Measurements from ENCODE around the gene SRSF12.

DNA sequence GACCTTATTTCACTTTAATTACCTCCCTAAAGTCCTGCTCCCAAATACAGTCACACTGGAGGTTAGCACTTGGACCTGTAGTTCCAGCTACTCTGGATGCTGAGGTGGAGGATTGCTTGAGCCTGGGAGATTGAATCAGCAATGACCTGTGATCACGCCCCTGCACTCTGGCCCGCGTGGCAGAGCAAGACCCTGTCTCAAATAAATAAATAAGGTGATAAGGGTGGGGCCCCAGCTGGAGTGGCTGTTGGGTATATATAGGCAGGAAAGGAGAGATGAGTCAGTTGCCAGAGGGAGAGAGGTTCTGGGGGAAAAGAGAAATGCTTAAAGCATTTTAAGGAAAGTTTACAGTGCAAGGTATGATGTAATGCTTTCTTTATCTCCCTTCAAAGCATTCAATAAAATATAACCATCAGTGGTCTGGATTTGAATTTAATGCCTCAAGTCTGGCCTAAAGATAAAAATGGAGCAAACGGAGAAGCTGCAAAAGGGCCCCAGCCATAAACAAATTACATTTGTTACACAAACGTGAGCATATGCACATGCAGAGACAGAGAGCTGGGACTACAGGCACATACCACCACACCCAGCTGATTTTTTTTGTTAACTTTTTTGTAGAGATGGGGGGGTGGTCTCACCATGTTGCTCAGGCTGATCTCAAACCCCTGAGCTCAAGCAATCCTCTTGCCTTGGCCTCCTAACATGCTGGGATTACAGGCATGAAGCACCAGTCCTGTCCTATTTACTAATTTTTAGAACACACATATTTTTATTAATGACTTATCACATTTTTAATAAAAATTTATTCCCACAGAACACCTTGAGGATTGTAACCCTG is 21.9 kb upstream of the SRSF12 start:
- TF ChIP-seq, protein P1, sequence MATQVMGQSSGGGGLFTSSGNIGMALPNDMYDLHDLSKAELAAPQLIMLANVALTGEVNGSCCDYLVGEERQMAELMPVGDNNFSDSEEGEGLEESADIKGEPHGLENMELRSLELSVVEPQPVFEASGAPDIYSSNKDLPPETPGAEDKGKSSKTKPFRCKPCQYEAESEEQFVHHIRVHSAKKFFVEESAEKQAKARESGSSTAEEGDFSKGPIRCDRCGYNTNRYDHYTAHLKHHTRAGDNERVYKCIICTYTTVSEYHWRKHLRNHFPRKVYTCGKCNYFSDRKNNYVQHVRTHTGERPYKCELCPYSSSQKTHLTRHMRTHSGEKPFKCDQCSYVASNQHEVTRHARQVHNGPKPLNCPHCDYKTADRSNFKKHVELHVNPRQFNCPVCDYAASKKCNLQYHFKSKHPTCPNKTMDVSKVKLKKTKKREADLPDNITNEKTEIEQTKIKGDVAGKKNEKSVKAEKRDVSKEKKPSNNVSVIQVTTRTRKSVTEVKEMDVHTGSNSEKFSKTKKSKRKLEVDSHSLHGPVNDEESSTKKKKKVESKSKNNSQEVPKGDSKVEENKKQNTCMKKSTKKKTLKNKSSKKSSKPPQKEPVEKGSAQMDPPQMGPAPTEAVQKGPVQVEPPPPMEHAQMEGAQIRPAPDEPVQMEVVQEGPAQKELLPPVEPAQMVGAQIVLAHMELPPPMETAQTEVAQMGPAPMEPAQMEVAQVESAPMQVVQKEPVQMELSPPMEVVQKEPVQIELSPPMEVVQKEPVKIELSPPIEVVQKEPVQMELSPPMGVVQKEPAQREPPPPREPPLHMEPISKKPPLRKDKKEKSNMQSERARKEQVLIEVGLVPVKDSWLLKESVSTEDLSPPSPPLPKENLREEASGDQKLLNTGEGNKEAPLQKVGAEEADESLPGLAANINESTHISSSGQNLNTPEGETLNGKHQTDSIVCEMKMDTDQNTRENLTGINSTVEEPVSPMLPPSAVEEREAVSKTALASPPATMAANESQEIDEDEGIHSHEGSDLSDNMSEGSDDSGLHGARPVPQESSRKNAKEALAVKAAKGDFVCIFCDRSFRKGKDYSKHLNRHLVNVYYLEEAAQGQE (IDR thresholded peaks at IDR 0.05; ENCODE audit: borderline replicate concordance), result no peak
- TF ChIP-seq, protein P1 (CRISPR knock-in tag; IDR thresholded peaks at IDR 0.05; ENCODE audit: low read depth), result no peak
- TF ChIP-seq POLR2AphosphoS2 (IDR thresholded peaks at IDR 0.05; ENCODE audit: low read length), result no peak
- TF ChIP-seq, protein P2, sequence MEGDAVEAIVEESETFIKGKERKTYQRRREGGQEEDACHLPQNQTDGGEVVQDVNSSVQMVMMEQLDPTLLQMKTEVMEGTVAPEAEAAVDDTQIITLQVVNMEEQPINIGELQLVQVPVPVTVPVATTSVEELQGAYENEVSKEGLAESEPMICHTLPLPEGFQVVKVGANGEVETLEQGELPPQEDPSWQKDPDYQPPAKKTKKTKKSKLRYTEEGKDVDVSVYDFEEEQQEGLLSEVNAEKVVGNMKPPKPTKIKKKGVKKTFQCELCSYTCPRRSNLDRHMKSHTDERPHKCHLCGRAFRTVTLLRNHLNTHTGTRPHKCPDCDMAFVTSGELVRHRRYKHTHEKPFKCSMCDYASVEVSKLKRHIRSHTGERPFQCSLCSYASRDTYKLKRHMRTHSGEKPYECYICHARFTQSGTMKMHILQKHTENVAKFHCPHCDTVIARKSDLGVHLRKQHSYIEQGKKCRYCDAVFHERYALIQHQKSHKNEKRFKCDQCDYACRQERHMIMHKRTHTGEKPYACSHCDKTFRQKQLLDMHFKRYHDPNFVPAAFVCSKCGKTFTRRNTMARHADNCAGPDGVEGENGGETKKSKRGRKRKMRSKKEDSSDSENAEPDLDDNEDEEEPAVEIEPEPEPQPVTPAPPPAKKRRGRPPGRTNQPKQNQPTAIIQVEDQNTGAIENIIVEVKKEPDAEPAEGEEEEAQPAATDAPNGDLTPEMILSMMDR (IDR thresholded peaks at IDR 0.05 in 2 of 3, conservative IDR thresholded peaks at IDR 0.05 in 1 of 3; ENCODE audit: insufficient read depth in 2 of 3, low read depth in 1 of 3, low read length in 3 of 3), result no peak
- TF ChIP-seq, protein P3, sequence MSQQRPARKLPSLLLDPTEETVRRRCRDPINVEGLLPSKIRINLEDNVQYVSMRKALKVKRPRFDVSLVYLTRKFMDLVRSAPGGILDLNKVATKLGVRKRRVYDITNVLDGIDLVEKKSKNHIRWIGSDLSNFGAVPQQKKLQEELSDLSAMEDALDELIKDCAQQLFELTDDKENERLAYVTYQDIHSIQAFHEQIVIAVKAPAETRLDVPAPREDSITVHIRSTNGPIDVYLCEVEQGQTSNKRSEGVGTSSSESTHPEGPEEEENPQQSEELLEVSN (IDR thresholded peaks at IDR 0.05; ENCODE audit: borderline replicate concordance in 1 of 2, extremely low read depth in 1 of 2, insufficient read depth in 1 of 2, insufficient read length in 1 of 2, low read depth in 1 of 2, low read length in 1 of 2, poor library complexity in 1 of 2, severe bottlenecking in 1 of 2), result no peak
- TF ChIP-seq MAZ (CRISPR knock-in tag; conservative IDR thresholded peaks at IDR 0.05 in 1 of 2, IDR thresholded peaks at IDR 0.05 in 1 of 2), result no peak

All from K562 (cell line).